Activated CD4-positive, alpha-beta T cell treated with anti-CD3 and anti-CD28 coated beads for 36 hours (primary cell): Measurements from ENCODE around the gene TAGLN2. TPM values are rescaled to one million over a fixed set of nuclear protein-coding genes. Genes with fewer than 3 reads are reported as not detected.

Experiments
- ATAC-seq: fragments of 200-7000 bp; cut with Tn5 transposase; one replicate; pipeline ENCODE4 v1.10.0; 2021; ENCODE audit warnings: mild to moderate bottlenecking, moderate library complexity
- CTCF ChIA-PET: fragments of 350-600 bp; sonication (Branson Sonifier 250); formaldehyde crosslinking; loops from one replicate; lab custom pipeline; 2021; ENCODE audit warnings: antibody characterized with exemption; lab: Charles Lee
- POLR2A ChIA-PET: fragments of 350-600 bp; sonication (Branson Sonifier 250); formaldehyde crosslinking; loops from one replicate; lab custom pipeline; 2021; ENCODE audit warnings: antibody characterized with exemption, inconsistent platforms; lab: Charles Lee
- DNase-seq: peaks from one replicate; pipeline ENCODE4 v3.0.0-alpha.2; 2020
- H3K27ac Mint-ChIP-seq: one replicate; pipeline ENCODE4 v1.8.0; 2021; ENCODE audit warnings: mixed read lengths
- H3K27me3 Mint-ChIP-seq: one replicate; pipeline ENCODE4 v1.8.0; 2021; ENCODE audit warnings: mixed read lengths
- H3K36me3 Mint-ChIP-seq: one replicate; pipeline ENCODE4 v1.8.0; 2021; ENCODE audit warnings: low read depth, mixed read lengths
- H3K4me1 Mint-ChIP-seq: one replicate; pipeline ENCODE4 v1.8.0; 2021; ENCODE audit warnings: mixed read lengths
- H3K4me3 Mint-ChIP-seq: one replicate; pipeline ENCODE4 v1.8.0; 2021; ENCODE audit warnings: mild to moderate bottlenecking, moderate library complexity, mixed read lengths
- H3K9me3 Mint-ChIP-seq: one replicate; pipeline ENCODE4 v1.8.0; 2021; ENCODE audit warnings: low read depth, mixed read lengths
- intact Hi-C, 2 experiments: fragments of 100-400 bp; cut with DNase I in 1 of 2; cut with micrococcal nuclease in 1 of 2; formaldehyde crosslinking; loops; one replicate each; pipeline versions ENCODE4 v1.14.2 to v1.15.1; 2022 to 2024; cut with DNase I, micrococcal nuclease
- total RNA-seq, 2 experiments: library from RNA; stranded (reverse); gene quantifications; one replicate each; pipeline ENCODE4 v1.2.3, GENCODE V29; 2021

Gene TAGLN2
- total RNA-seq, 2 experiments from 2014 or later = 410 to 495 TPM

- no peak for DNase-seq
- intact Hi-C loops = no loop called here
- ChIA-PET CTCF (interaction anchor here (0.6 to 12.5 kb wide), 5 partner anchors 27 to 270 kb away, joined by 3 to 237 read pairs (median 4); no protein-coding TSS in a partner anchor), POLR2A (no interaction called here)
- no peaks in the 10 kb centered on the region for H3K36me3 Mint-ChIP-seq
- no peak for ATAC-seq
- no peak overlapping the region for H3K4me3 Mint-ChIP-seq
- H3K27ac Mint-ChIP-seq = no peak overlapping the region
- peaks cover 7% of the 10 kb centered on the region for H3K4me1 Mint-ChIP-seq
- no peaks in the 10 kb centered on the region for H3K9me3 Mint-ChIP-seq
- H3K27me3 Mint-ChIP-seq = peaks cover 27% of the 10 kb centered on the region
Measured at GRCh38 chr1:159941591-159942560, 16.6 kb upstream of the TAGLN2 start.

GRCh38 chr1:159941141-159941540, 15.8 kb upstream of the TAGLN2 start:
- intact Hi-C loops = no loop called here
- no peak for DNase-seq
- ChIA-PET POLR2A (no interaction called here), CTCF (interaction anchor here (0.8 to 12.5 kb wide), 4 partner anchors 28 to 143 kb away, joined by 3 to 237 read pairs (median 4); no protein-coding TSS in a partner anchor)
- Mint-ChIP-seq H3K27me3 (peaks cover 25% of the 10 kb centered on the region), H3K4me3 (no peak overlapping the region), H3K9me3 (no peaks in the 10 kb centered on the region), H3K27ac (no peak overlapping the region), H3K36me3 (no peaks in the 10 kb centered on the region), H3K4me1 (peaks cover 12% of the 10 kb centered on the region)
- ATAC-seq = no peak

- CTCF ChIA-PET = interaction anchor here (1.0 to 12.5 kb wide), 3 partner anchors 65 to 142 kb away, joined by 3 to 237 read pairs (median 3); no protein-coding TSS in a partner anchor
- DNase-seq (no peak), ATAC-seq (no peak)
- Mint-ChIP-seq H3K36me3 (no peaks in the 10 kb centered on the region), H3K27ac (no peak overlapping the region), H3K4me3 (no peak overlapping the region), H3K4me1 (peaks cover 9% of the 10 kb centered on the region), H3K27me3 (peaks cover 24% of the 10 kb centered on the region), H3K9me3 (no peaks in the 10 kb centered on the region)
- POLR2A ChIA-PET = no interaction called here
- intact Hi-C loops = no loop called here
Measured at GRCh38 chr1:159940006-159940620, 14.8 kb upstream of the TAGLN2 start.

- ATAC-seq = no peak
- peaks cover 5% of the 10 kb centered on the region for H3K4me1 Mint-ChIP-seq
- ChIA-PET CTCF (interaction anchor here (0.5 to 12.5 kb wide), 8 partner anchors 11 to 727 kb away, joined by 3 to 237 read pairs (median 4); partner anchors contain the start of gene SLAMF9), POLR2A (no interaction called here)
- no peaks in the 10 kb centered on the region for H3K36me3 Mint-ChIP-seq
- no peak for DNase-seq
- intact Hi-C loops = loop anchor here (5.0 kb wide), 2 partner anchors 143 to 438 kb away; partner anchors contain the start of gene KCNJ9 (in 1 of the 2)
- peaks cover 21% of the 10 kb centered on the region for H3K27me3 Mint-ChIP-seq
- no peak overlapping the region for H3K27ac Mint-ChIP-seq
- no peak overlapping the region for H3K4me3 Mint-ChIP-seq
- no peaks in the 10 kb centered on the region for H3K9me3 Mint-ChIP-seq
Measured at GRCh38 chr1:159939678-159940002, 14.3 kb upstream of the TAGLN2 start.

- peaks cover 5% of the 10 kb centered on the region for H3K4me1 Mint-ChIP-seq
- CTCF ChIA-PET = interaction anchor here (0.5 to 12.5 kb wide), 12 partner anchors 9 to 726 kb away, joined by 3 to 237 read pairs (median 4); partner anchors contain the start of genes SLAMF9 and TAGLN2
- no peak overlapping the region for H3K4me3 Mint-ChIP-seq
- intact Hi-C loops = loop anchor here (5.0 kb wide), 2 partner anchors 143 to 438 kb away; partner anchors contain the start of gene KCNJ9 (in 1 of the 2)
- no peaks in the 10 kb centered on the region for H3K9me3 Mint-ChIP-seq
- no peak overlapping the region for H3K27ac Mint-ChIP-seq
- DNase-seq (no peak), ATAC-seq (no peak)
- H3K27me3 Mint-ChIP-seq = peaks cover 16% of the 10 kb centered on the region
- POLR2A ChIA-PET = interaction anchor here (0.5 to 0.6 kb wide), 2 partner anchors 11 to 13 kb away, joined by 3 read pairs; no protein-coding TSS in a partner anchor
- H3K36me3 Mint-ChIP-seq = no peaks in the 10 kb centered on the region
Measured at GRCh38 chr1:159938905-159939677, 13.8 kb upstream of the TAGLN2 start.

- ChIA-PET CTCF (interaction anchor here (0.7 to 12.5 kb wide), 10 partner anchors 8 to 140 kb away, joined by 3 to 237 read pairs (median 4); partner anchors contain the start of genes SLAMF9 and TAGLN2), POLR2A (interaction anchor here (0.5 to 0.6 kb wide), 2 partner anchors 10 to 13 kb away, joined by 3 read pairs; no protein-coding TSS in a partner anchor)
Measured at GRCh38 chr1:159938211-159938852, 13.0 kb upstream of the TAGLN2 start.

GRCh38 chr1:159937054-159937750, 11.9 kb upstream of the TAGLN2 start:
- intact Hi-C loops = loop anchor here (2.0 to 5.0 kb wide), 3 partner anchors 145 to 440 kb away; partner anchors contain the start of gene KCNJ9 (in 1 of the 2)
- Mint-ChIP-seq H3K36me3 (no peaks in the 10 kb centered on the region), H3K27ac (no peak overlapping the region), H3K4me3 (no peak overlapping the region), H3K27me3 (peaks cover 4% of the 10 kb centered on the region), H3K4me1 (peaks cover 5% of the 10 kb centered on the region), H3K9me3 (no peaks in the 10 kb centered on the region)
- ATAC-seq = no peak
- DNase-seq = no peak
- POLR2A ChIA-PET = no interaction called here
- CTCF ChIA-PET = interaction anchor here (0.7 to 12.5 kb wide), 9 partner anchors 9 to 143 kb away, joined by 3 to 237 read pairs (median 5); partner anchors contain the start of gene TAGLN2

More at GRCh38 chr1:159938211-159938852, 13.0 kb upstream of the TAGLN2 start:
- Mint-ChIP-seq H3K27ac (no peak overlapping the region), H3K9me3 (no peaks in the 10 kb centered on the region), H3K27me3 (peaks cover 11% of the 10 kb centered on the region), H3K4me1 (peaks cover 5% of the 10 kb centered on the region), H3K4me3 (no peak overlapping the region), H3K36me3 (no peaks in the 10 kb centered on the region)
- ATAC-seq = peak; percentile 42
- peak; percentile 27 for DNase-seq
- intact Hi-C loops = loop anchor here (5.0 kb wide), 2 partner anchors 144 to 439 kb away; partner anchors contain the start of gene KCNJ9 (in 1 of the 2)

GRCh38 chr1:159936273-159936904, 11.1 kb upstream of the TAGLN2 start:
- peak; percentile 89 for ATAC-seq
- Mint-ChIP-seq H3K27me3 (peaks cover 4% of the 10 kb centered on the region), H3K4me1 (peaks cover 5% of the 10 kb centered on the region), H3K36me3 (no peaks in the 10 kb centered on the region), H3K4me3 (no peak overlapping the region), H3K27ac (no peak overlapping the region), H3K9me3 (no peaks in the 10 kb centered on the region)
- intact Hi-C loops = loop anchor here (1.0 to 5.0 kb wide), 5 partner anchors 71 to 441 kb away; partner anchors contain the start of gene KCNJ9 (in 1 of the 2)
- CTCF ChIA-PET = interaction anchor here (0.6 to 12.5 kb wide), 11 partner anchors 9 to 147 kb away, joined by 3 to 237 read pairs (median 3); partner anchors contain the start of gene TAGLN2
- peak; percentile 90 for DNase-seq
- POLR2A ChIA-PET = no interaction called here

- intact Hi-C loops = loop anchor here (1.0 to 5.0 kb wide), 5 partner anchors 72 to 442 kb away; partner anchors contain the start of gene KCNJ9 (in 1 of the 2)
- peaks cover 4% of the 10 kb centered on the region for H3K27me3 Mint-ChIP-seq
- ChIA-PET POLR2A (no interaction called here), CTCF (interaction anchor here (0.6 to 12.5 kb wide), 13 partner anchors 8 to 147 kb away, joined by 3 to 237 read pairs (median 3); partner anchors contain the start of gene TAGLN2)
- no peaks in the 10 kb centered on the region for H3K36me3 Mint-ChIP-seq
- ATAC-seq (no peak), DNase-seq (no peak)
- no peak overlapping the region for H3K27ac Mint-ChIP-seq
- H3K4me1 Mint-ChIP-seq = peaks cover 5% of the 10 kb centered on the region
- no peak overlapping the region for H3K4me3 Mint-ChIP-seq
- H3K9me3 Mint-ChIP-seq = no peaks in the 10 kb centered on the region
Measured at GRCh38 chr1:159935719-159936272, 10.5 kb upstream of the TAGLN2 start.
